Osteocyte (in vitro differentiated cells): Measurements from ENCODE around the gene ATP2C2. TPM values are rescaled to one million over a fixed set of nuclear protein-coding genes. Genes with fewer than 3 reads are reported as not detected.

ENCODE experiments used
- DNase-seq: peaks from one replicate; pipeline ENCODE4 v3.0.0; 2021; ENCODE audit warnings: mixed read lengths; ENCODE audit not compliant: unreplicated experiment; ENCODE audit errors: extremely low spot score
- H3K27ac Mint-ChIP-seq: one replicate; pipeline ENCODE4 v1.8.0; 2021; ENCODE audit warnings: mild to moderate bottlenecking, mixed read lengths; ENCODE audit not compliant: unreplicated experiment
- H3K27me3 Mint-ChIP-seq: one replicate; pipeline ENCODE4 v1.8.0; 2021; ENCODE audit warnings: mixed read lengths; ENCODE audit not compliant: unreplicated experiment
- H3K36me3 Mint-ChIP-seq: one replicate; pipeline ENCODE4 v1.8.0; 2021; ENCODE audit warnings: mixed read lengths; ENCODE audit not compliant: unreplicated experiment
- H3K4me1 Mint-ChIP-seq: one replicate; pipeline ENCODE4 v1.8.0; 2021; ENCODE audit warnings: mixed read lengths; ENCODE audit not compliant: unreplicated experiment
- H3K4me3 Mint-ChIP-seq: one replicate; pipeline ENCODE4 v1.8.0; 2021; ENCODE audit warnings: mild to moderate bottlenecking, moderate library complexity, mixed read lengths; ENCODE audit not compliant: unreplicated experiment
- H3K9me3 Mint-ChIP-seq: one replicate; pipeline ENCODE4 v1.8.0; 2021; ENCODE audit warnings: mixed read lengths; ENCODE audit not compliant: unreplicated experiment
- total RNA-seq: library from RNA; stranded (reverse); gene quantifications from 2 replicates; pipeline ENCODE4 v1.2.1, GENCODE V29; 2021
- TF ChIP-seq, protein P1 (sequence below): fragments of 200-600 bp; sonication (generic); IDR thresholded peaks from 2 replicates; pipeline ENCODE4 v1.5.0; 2021; ENCODE audit warnings: antibody characterized with exemption, mild to moderate bottlenecking, moderate library complexity

ATP2C2 gene
- total RNA-seq, 1 donor from 2014 or later: not detected

- Mint-ChIP-seq H3K4me3 (no peak overlapping the region), H3K9me3 (no peaks in the 10 kb centered on the region), H3K4me1 (peaks cover 2% of the 10 kb centered on the region), H3K36me3 (no peaks in the 10 kb centered on the region), H3K27me3 (peaks cover 45% of the 10 kb centered on the region), H3K27ac (no peak overlapping the region)
- TF ChIP-seq, protein P1, sequence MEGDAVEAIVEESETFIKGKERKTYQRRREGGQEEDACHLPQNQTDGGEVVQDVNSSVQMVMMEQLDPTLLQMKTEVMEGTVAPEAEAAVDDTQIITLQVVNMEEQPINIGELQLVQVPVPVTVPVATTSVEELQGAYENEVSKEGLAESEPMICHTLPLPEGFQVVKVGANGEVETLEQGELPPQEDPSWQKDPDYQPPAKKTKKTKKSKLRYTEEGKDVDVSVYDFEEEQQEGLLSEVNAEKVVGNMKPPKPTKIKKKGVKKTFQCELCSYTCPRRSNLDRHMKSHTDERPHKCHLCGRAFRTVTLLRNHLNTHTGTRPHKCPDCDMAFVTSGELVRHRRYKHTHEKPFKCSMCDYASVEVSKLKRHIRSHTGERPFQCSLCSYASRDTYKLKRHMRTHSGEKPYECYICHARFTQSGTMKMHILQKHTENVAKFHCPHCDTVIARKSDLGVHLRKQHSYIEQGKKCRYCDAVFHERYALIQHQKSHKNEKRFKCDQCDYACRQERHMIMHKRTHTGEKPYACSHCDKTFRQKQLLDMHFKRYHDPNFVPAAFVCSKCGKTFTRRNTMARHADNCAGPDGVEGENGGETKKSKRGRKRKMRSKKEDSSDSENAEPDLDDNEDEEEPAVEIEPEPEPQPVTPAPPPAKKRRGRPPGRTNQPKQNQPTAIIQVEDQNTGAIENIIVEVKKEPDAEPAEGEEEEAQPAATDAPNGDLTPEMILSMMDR: no peak
- no peak for DNase-seq
Observed at GRCh38 chr16:84413244-84414004, 45.1 kb downstream of the ATP2C2 start.

GRCh38 chr16:84414789-84415326 lies 46.5 kb downstream of the ATP2C2 start:
- no peak for DNase-seq
- H3K4me1 Mint-ChIP-seq: peaks cover 2% of the 10 kb centered on the region
- H3K27me3 Mint-ChIP-seq: peaks cover 47% of the 10 kb centered on the region
- no peaks in the 10 kb centered on the region for H3K36me3 Mint-ChIP-seq
- TF ChIP-seq, protein P1: no peak
- H3K27ac Mint-ChIP-seq: no peak overlapping the region
- H3K4me3 Mint-ChIP-seq: no peak overlapping the region
- no peaks in the 10 kb centered on the region for H3K9me3 Mint-ChIP-seq

DNA sequence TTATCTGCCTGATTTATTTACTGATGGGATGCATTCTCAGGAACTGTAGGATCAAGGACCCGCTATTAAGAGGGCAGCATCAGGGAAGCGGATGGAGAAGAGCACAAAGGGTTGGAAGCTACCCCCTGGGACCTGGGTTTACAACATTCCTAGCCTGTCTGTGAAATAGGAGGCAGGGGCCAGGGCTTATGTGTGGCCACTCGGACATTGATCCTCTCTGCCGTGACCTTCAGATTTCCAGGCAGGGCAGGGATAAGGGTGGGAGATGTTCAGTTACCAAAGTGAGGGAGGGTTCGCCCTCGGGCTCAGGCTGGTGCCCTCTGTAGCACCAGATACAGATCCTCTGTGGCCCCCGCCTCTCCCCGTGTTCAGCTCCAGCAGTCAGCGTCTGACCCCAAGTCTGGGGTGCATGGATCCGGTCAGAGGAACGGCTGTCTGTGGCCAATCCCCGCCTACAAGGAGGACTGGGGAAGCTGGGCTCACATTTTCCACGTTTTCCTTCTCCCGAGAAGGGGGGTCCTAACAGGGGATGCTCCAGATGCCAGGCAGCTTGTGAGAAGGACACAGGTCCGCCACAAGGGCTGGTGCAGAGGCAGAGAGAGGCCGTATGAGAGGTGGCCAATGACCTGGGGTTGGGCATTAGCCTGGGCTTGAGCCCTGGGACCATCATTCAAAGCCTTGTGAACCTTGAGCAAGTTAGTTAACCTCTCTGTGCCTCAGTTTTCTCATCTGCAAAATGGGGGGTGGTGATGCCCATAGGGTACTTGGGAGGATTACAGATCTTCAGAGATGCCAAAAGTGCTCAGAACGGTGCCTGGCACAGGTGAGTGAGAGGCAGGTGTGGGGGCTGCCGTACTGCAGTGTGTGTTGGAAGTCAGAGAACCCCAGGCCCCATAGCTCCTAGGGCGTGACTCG lies 48.3 kb downstream of the ATP2C2 start:
- H3K4me3 Mint-ChIP-seq: no peak overlapping the region
- H3K27me3 Mint-ChIP-seq: peaks cover 47% of the 10 kb centered on the region
- H3K9me3 Mint-ChIP-seq: no peaks in the 10 kb centered on the region
- no peak for DNase-seq
- peaks cover 2% of the 10 kb centered on the region for H3K4me1 Mint-ChIP-seq
- TF ChIP-seq, protein P1: no peak
- no peaks in the 10 kb centered on the region for H3K36me3 Mint-ChIP-seq
- no peak overlapping the region for H3K27ac Mint-ChIP-seq

DNA sequence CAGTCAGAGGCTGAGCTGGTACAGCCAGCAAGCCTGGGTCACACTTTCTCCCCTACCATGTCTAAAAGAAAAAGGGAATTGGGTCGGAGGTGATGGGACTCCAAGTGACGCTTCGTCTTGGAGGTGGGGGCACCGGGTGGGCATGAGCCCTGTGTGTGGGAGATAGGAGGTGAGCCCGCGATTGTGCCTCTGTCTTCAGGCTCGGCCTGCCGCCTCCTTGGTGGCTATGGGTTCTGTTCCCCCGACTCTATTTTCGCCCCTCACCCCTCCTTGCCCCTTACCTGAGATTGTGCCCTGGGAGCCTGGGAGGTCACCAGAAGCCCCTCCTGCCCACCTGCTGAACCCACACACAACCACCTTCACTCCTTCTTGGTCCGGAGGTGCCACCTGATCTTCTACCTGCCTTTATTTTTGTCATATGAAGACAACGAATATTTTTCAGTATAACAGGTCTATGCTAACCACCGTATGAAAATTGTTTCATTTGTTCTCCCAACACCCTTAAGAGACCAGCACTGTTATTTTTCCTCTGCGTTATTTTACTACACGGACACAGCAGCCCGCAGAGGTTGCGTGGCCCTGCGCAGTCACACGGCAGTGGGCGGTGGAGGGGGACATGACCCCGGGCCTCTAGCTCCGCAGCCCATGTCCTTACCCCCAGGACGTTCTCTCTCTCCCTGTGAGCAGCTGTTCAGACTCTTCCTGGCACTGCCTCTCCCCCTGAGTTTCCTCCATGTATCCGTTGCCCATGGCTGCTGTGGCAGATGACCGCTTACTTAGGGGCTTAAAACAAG lies 49.9 kb downstream of the ATP2C2 start:
- H3K36me3 Mint-ChIP-seq: no peaks in the 10 kb centered on the region
- no peak overlapping the region for H3K4me3 Mint-ChIP-seq
- peaks cover 2% of the 10 kb centered on the region for H3K4me1 Mint-ChIP-seq
- H3K9me3 Mint-ChIP-seq: no peaks in the 10 kb centered on the region
- H3K27me3 Mint-ChIP-seq: peaks cover 47% of the 10 kb centered on the region
- TF ChIP-seq, protein P1: no peak
- H3K27ac Mint-ChIP-seq: no peak overlapping the region
- no peak for DNase-seq
